Psoas muscle (tissue), 8 donors: ENCODE measurements around the gene IL22. TPM values are rescaled to one million over a fixed set of nuclear protein-coding genes. Genes with fewer than 3 reads are reported as not detected.

Experiments
- ATAC-seq, 4 donors: fragments of 200-7000 bp; cut with Tn5 transposase; one replicate each; pipeline ENCODE4 v1.9.1; 2020; ENCODE audit warnings: moderate library complexity in 3 of 4, mild to moderate bottlenecking in 2 of 4
- DNase-seq, 2 donors: peaks; one replicate each; pipeline ENCODE4 v3.0.0-alpha.2; 2020
- H3K27ac ChIP-seq: fragments of 200-600 bp; one replicate; pipeline ENCODE4 v1.8.0; 2022
- H3K27me3 ChIP-seq, 3 donors: fragments of 200-600 bp in 1 of 3; one replicate each; pipeline versions ENCODE4 v1.6.1 to v1.8.0; 2013 to 2022; ENCODE audit warnings: low read length in 2 of 3, mild to moderate bottlenecking in 2 of 3, moderate library complexity in 1 of 3; ENCODE audit not compliant: insufficient read depth in 3 of 3
- H3K36me3 ChIP-seq, 2 donors: fragments of 200-600 bp in 1 of 2; one replicate each; pipeline versions ENCODE4 v1.6.1 to v1.8.0; 2013 to 2022; ENCODE audit warnings: low read depth in 1 of 2, mild to moderate bottlenecking in 1 of 2, moderate library complexity in 1 of 2; ENCODE audit not compliant: insufficient read depth in 1 of 2
- H3K4me1 ChIP-seq: fragments of 200-600 bp; one replicate; pipeline ENCODE4 v1.8.0; 2022
- H3K4me3 ChIP-seq: fragments of 200-600 bp; one replicate; pipeline ENCODE4 v1.8.0; 2022; ENCODE audit warnings: mild to moderate bottlenecking
- H3K9me3 ChIP-seq: fragments of 200-600 bp; one replicate; pipeline ENCODE4 v1.8.0; 2022
- CTCF ChIP-seq: fragments of 200-600 bp; IDR thresholded peaks from one replicate; pipeline ENCODE4 v1.8.0; 2022; ENCODE audit warnings: antibody characterized with exemption
- WGBS, 3 donors: extraction: QIAGEN DNeasy Blood & Tissue Kit; methylation state at CpG; one replicate each; pipeline versions ENCODE4 v1.1.6 to v1.1.7; 2013; 5-methylcytosine and 5-hydroxymethylcytosine counted together
- intact Hi-C, 2 donors: fragments of 100-400 bp; cut with DNase I; formaldehyde crosslinking; loops; one replicate each; pipeline versions ENCODE4 v1.11.0 to v1.14.2; 2022
- polyA plus RNA-seq, 3 donors: library from polyadenylated mRNA; stranded (reverse); fragments of 200-250 nt; gene quantifications; one replicate each; pipeline ENCODE4 v1.2.3, GENCODE V29; 2013
- total RNA-seq, 4 donors: library from RNA; stranded (reverse); fragmentation: NEBNext Ultra II Directional in 2 of 4; extraction: Animal tissue kit (Norgen Biotek cat#: 25700) in 2 of 4; gene quantifications; one replicate each; pipeline versions ENCODE4 v1.2.1 to v1.2.4, GENCODE V29; 2021 to 2023
- donor health status: healthy with polysubstance abuse.
- donor health status: DM: no; HTN: no; CAD: no; lungs with moderate emphysema.
- donor health status: Bipolar disorder and iron deficiency.
- donor health status: healthy.
- donor health status: DM: yes; HTN: yes; CAD: no.
- donor health status: DM: no; HTN: no; CAD: no.
- donor health status: DM: no; HTN: no; CAD: no.
- donor health status: DM: yes; HTN: yes; CAD: no.

IL22 gene
- total and polyA plus RNA-seq, 7 donors, result not detected

GRCh38 chr12:68264158-68264855 is 10.9 kb upstream of the IL22 start:
- 93 to 94% (median 94%) methylated on average over 7 of the region's 7 CpGs for WGBS, 3 donors
- Histone ChIP-seq H3K9me3 (no peaks in the 10 kb centered on the region), H3K27ac (no peak overlapping the region), H3K4me1 (no peaks in the 10 kb centered on the region), H3K27me3 (no peaks in the 10 kb centered on the region), H3K36me3 (no peaks in the 10 kb centered on the region), H3K4me3 (no peak overlapping the region)
- intact Hi-C loops, result no loop called here
- DNase-seq (no peak), ATAC-seq (no peak)
- TF ChIP-seq CTCF, result no peak

- Histone ChIP-seq H3K27ac (no peak overlapping the region), H3K27me3 (no peaks in the 10 kb centered on the region), H3K4me3 (no peak overlapping the region), H3K4me1 (no peaks in the 10 kb centered on the region), H3K36me3 (no peaks in the 10 kb centered on the region), H3K9me3 (no peaks in the 10 kb centered on the region)
- 82 to 96% (median 94%) methylated on average over 1 of the region's 1 CpG for WGBS, 3 donors
- ATAC-seq, result no peak
- intact Hi-C loops, result no loop called here
- no peak for DNase-seq
- TF ChIP-seq CTCF, result no peak
Observed at GRCh38 chr12:68263366-68263765, 10.0 kb upstream of the IL22 start.

- Histone ChIP-seq H3K36me3 (no peaks in the 10 kb centered on the region), H3K4me1 (no peaks in the 10 kb centered on the region), H3K27ac (no peak overlapping the region), H3K27me3 (no peaks in the 10 kb centered on the region), H3K9me3 (no peaks in the 10 kb centered on the region), H3K4me3 (no peak overlapping the region)
- ATAC-seq, result no peak
- no peak for DNase-seq
- TF ChIP-seq CTCF, result no peak
- intact Hi-C loops, result no loop called here
Observed at GRCh38 chr12:68261896-68262295, 8.5 kb upstream of the IL22 start.

GRCh38 chr12:68260153-68260552 is 6.7 kb upstream of the IL22 start:
- Histone ChIP-seq H3K36me3 (no peaks in the 10 kb centered on the region), H3K9me3 (no peaks in the 10 kb centered on the region), H3K27me3 (no peaks in the 10 kb centered on the region), H3K4me1 (no peaks in the 10 kb centered on the region), H3K27ac (no peak overlapping the region), H3K4me3 (no peak overlapping the region)
- 77 to 78% (median 78%) methylated on average over 3 of the region's 3 CpGs for WGBS, 3 donors
- intact Hi-C loops, result no loop called here
- ATAC-seq, result no peak
- no peak for DNase-seq
- no peak for TF ChIP-seq CTCF
